HepG2 (cell line): ENCODE data around the gene TNFSF13. TPM values are rescaled to one million over a fixed set of nuclear protein-coding genes. Genes with fewer than 3 reads are reported as not detected.
A peak's percentile ranks its signal among the peaks of the same experiment; 100 is the strongest.

Source experiments
- CREBL2 ChIP-seq: sonication (generic); formaldehyde crosslinking; IDR thresholded peaks from 2 replicates; pipeline ENCODE4 v1.8.1; 2023; ENCODE audit warnings: missing genetic modification reagents, mild to moderate bottlenecking, borderline replicate concordance
- GRHL1 ChIP-seq: sonication (generic); formaldehyde crosslinking; conservative IDR thresholded peaks from 2 replicates; pipeline ENCODE4 v1.8.0; 2022; ENCODE audit warnings: missing genetic modification reagents
- HIVEP1 ChIP-seq: sonication (generic); formaldehyde crosslinking; IDR thresholded peaks from 2 replicates; pipeline ENCODE4 v1.4.0; 2020; ENCODE audit warnings: mild to moderate bottlenecking, missing genetic modification reagents
- NR2F1 ChIP-seq, 2 experiments: fragments of 450-650 bp in 1 of 2; formaldehyde crosslinking in 1 of 2; IDR thresholded peaks; 2 replicates each; pipeline versions ENCODE4 v1.5.0 to v1.6.1; 2016 to 2020; ENCODE audit warnings: mild to moderate bottlenecking in 1 of 2, missing compliant biosample characterization in 1 of 2, missing genetic modification reagents in 1 of 2, moderate library complexity in 1 of 2
- RBM22 ChIP-seq: fragments of 200-400 bp; formaldehyde crosslinking; optimal IDR thresholded peaks from 2 replicates; pipeline ENCODE3; 2017; ENCODE audit warnings: mild to moderate bottlenecking, low read length, moderate library complexity
- SALL1 ChIP-seq: sonication (generic); formaldehyde crosslinking; IDR thresholded peaks from 2 replicates; pipeline ENCODE4 v1.8.0; 2022; ENCODE audit warnings: mild to moderate bottlenecking, missing genetic modification reagents
- SPEN ChIP-seq: sonication (generic); formaldehyde crosslinking; IDR thresholded peaks from 2 replicates; pipeline ENCODE4 v1.5.1; 2020; ENCODE audit warnings: low read depth, mild to moderate bottlenecking, missing genetic modification reagents
- SRSF1 ChIP-seq: fragments of 200-400 bp; formaldehyde crosslinking; optimal IDR thresholded peaks from 2 replicates; pipeline ENCODE3; 2017; ENCODE audit warnings: mild to moderate bottlenecking, low read depth, low read length, moderate library complexity
- WIZ ChIP-seq: sonication (generic); formaldehyde crosslinking; IDR thresholded peaks from 2 replicates; pipeline ENCODE4 v1.5.1; 2020; ENCODE audit warnings: mild to moderate bottlenecking, missing genetic modification reagents
- ZIK1 ChIP-seq: sonication (generic); formaldehyde crosslinking; IDR thresholded peaks from 2 replicates; pipeline ENCODE4 v1.5.0; 2020; ENCODE audit warnings: mild to moderate bottlenecking, low read depth, missing genetic modification reagents, borderline replicate concordance
- ZNF142 ChIP-seq: sonication (generic); formaldehyde crosslinking; IDR thresholded peaks from 2 replicates; pipeline ENCODE4 v1.4.0; 2020; ENCODE audit warnings: missing genetic modification reagents
- ZNF225 ChIP-seq: sonication (generic); formaldehyde crosslinking; IDR thresholded peaks from 2 replicates; pipeline ENCODE4 v1.4.0; 2020; ENCODE audit warnings: mild to moderate bottlenecking, missing genetic modification reagents
- ZNF230 ChIP-seq: sonication (generic); formaldehyde crosslinking; IDR thresholded peaks from 2 replicates; pipeline ENCODE4 v1.4.0; 2020; ENCODE audit warnings: mild to moderate bottlenecking, missing genetic modification reagents
- ZNF274 ChIP-seq: sonication (generic); formaldehyde crosslinking; IDR thresholded peaks from 2 replicates; pipeline ENCODE4 v1.5.1; 2020; ENCODE audit warnings: mild to moderate bottlenecking, missing genetic modification reagents
- ZNF34 ChIP-seq: sonication (generic); formaldehyde crosslinking; IDR thresholded peaks from 2 replicates; pipeline ENCODE4 v1.4.0; 2020; ENCODE audit warnings: mild to moderate bottlenecking, missing genetic modification reagents, borderline replicate concordance
- ZNF574 ChIP-seq: sonication (generic); formaldehyde crosslinking; IDR thresholded peaks from 2 replicates; pipeline ENCODE4 v1.4.0; 2020; ENCODE audit warnings: missing genetic modification reagents
- ZNF7 ChIP-seq: IDR thresholded peaks from 2 replicates; pipeline ENCODE4 v1.6.1; 2016; ENCODE audit warnings: missing biosample characterization, missing genetic modification reagents
- polyA plus RNA-seq, 8 experiments: library from polyadenylated mRNA; depleted of rRNA in 3 of 8; stranded (reverse) in 7 of 8; unstranded in 1 of 8; fragments of >200 nt; fragmentation: Illumina TruSeq in 4 of 8; extraction: Trizol in 4 of 8; gene quantifications; 2 replicates each; pipeline versions ENCODE4 v1.2.1 to v1.2.3, GENCODE V29; 2011 to 2016; ENCODE audit warnings: low read depth in 4 of 8, missing spikeins in 1 of 8, mixed read lengths in 1 of 8; ENCODE audit not compliant: insufficient read depth in 1 of 8
- total RNA-seq, 5 experiments: library from RNA; depleted of rRNA; stranded (reverse); fragments of >200 nt; fragmentation: Illumina TruSeq; extraction: Trizol; gene quantifications; 2 replicates each; pipeline ENCODE4 v1.2.3, GENCODE V29; 2016; ENCODE audit warnings: low read depth in 1 of 5

TNFSF13 gene
- total and polyA plus RNA-seq, 2 of the 13 experiments (the other 11 are each of a cell fraction or from before 2014, with no cell fraction given) = 2.5 to 3.3 TPM

GRCh38 chr17:7572338-7572587, 13.7 kb downstream of the TNFSF13 start (continued):
- TF ChIP-seq ZNF574 (CRISPR knock-in tag) (peak; percentile 89; the same call in 1 of the 2 replicates), ZIK1 (peak; percentile 69; the same call in 1 of the 2 replicates), RBM22 (peak; percentile 77), ZNF225 (CRISPR knock-in tag) (no peak; the same call in 1 of the 2 replicates), ZNF230 (CRISPR knock-in tag) (no peak), ZNF274 (0 out of 2 replicates have a peak, but pooled peaks have one; percentile 1), ZNF34 (CRISPR knock-in tag) (peak; percentile 52; the same call in 1 of the 2 replicates), NR2F1 (CRISPR knock-in tag; IDR thresholded peaks at IDR 0.05) (no peak), CREBL2 (no peak), WIZ (CRISPR knock-in tag) (no peak), SRSF1 (no peak), SPEN (CRISPR knock-in tag) (peak; percentile 94), SALL1 (CRISPR knock-in tag) (peak; percentile 87; the same call in 1 of the 2 replicates), ZNF142 (CRISPR knock-in tag) (peak; percentile 20; the same call in 1 of the 2 replicates), ZNF7 (CRISPR knock-in tag) (no peak), HIVEP1 (0 out of 2 replicates have a peak, but pooled peaks have one; percentile 38), GRHL1 (CRISPR knock-in tag) (no peak)
